MM.1S (cell line): ENCODE results near the gene WDPCP.

Source experiments
- DNase-seq: peaks from one replicate; pipeline ENCODE4 v3.0.0-alpha.2; 2015
- H2AFZ ChIP-seq: fragments of 300-600 bp; sonication (generic); 2 replicates; pipeline ENCODE4 v1.6.0; 2016; ENCODE audit warnings: antibody characterized with exemption, low read length
- H3F3A ChIP-seq: fragments of 300-600 bp; sonication (generic); 2 replicates; pipeline ENCODE4 v1.6.1; 2016; ENCODE audit warnings: mild to moderate bottlenecking, antibody characterized with exemption, low read length, moderate library complexity, mixed read lengths; ENCODE audit not compliant: insufficient read depth
- H3K27ac ChIP-seq: fragments of 300-600 bp; sonication (generic); 2 replicates; pipeline ENCODE4 v1.5.1; 2016; ENCODE audit warnings: mild to moderate bottlenecking, low read length
- H3K27me3 ChIP-seq: fragments of 300-600 bp; sonication (generic); replicated peaks from 2 replicates; pipeline ENCODE4 v1.6.0; 2016; ENCODE audit warnings: low read length; ENCODE audit not compliant: insufficient read depth
- H3K36me3 ChIP-seq: fragments of 300-600 bp; sonication (generic); replicated peaks from 2 replicates; pipeline ENCODE4 v1.6.1; 2016; ENCODE audit warnings: mild to moderate bottlenecking, low read length, mixed read lengths; ENCODE audit not compliant: insufficient read depth
- H3K4me1 ChIP-seq: fragments of 300-600 bp; sonication (generic); 2 replicates; pipeline ENCODE4 v1.6.1; 2016; ENCODE audit warnings: low read length, mixed read lengths
- H3K4me2 ChIP-seq: fragments of 300-600 bp; sonication (generic); 2 replicates; pipeline ENCODE4 v1.6.0; 2016; ENCODE audit warnings: low read depth, low read length
- H3K4me3 ChIP-seq: fragments of 300-600 bp; sonication (generic); 2 replicates; pipeline ENCODE4 v1.5.1; 2016; ENCODE audit warnings: low read length, mixed read lengths
- H3K79me2 ChIP-seq: fragments of 300-600 bp; sonication (generic); 2 replicates; pipeline ENCODE4 v1.6.1; 2016; ENCODE audit warnings: mixed run types, low read length, mixed read lengths
- H3K9ac ChIP-seq: fragments of 300-600 bp; sonication (generic); 2 replicates; pipeline ENCODE4 v1.6.1; 2016; ENCODE audit warnings: low read length, mixed read lengths
- H3K9me2 ChIP-seq: fragments of 300-600 bp; sonication (generic); replicated peaks from 2 replicates; pipeline ENCODE4 v1.6.1; 2016; ENCODE audit warnings: mild to moderate bottlenecking, low read length, mixed read lengths; ENCODE audit not compliant: insufficient read depth
- H3K9me3 ChIP-seq: fragments of 300-600 bp; sonication (generic); replicated peaks from 2 replicates; pipeline ENCODE4 v1.6.1; 2016; ENCODE audit warnings: mild to moderate bottlenecking, low read length, mixed read lengths; ENCODE audit not compliant: insufficient read depth
- H4K20me1 ChIP-seq: fragments of 300-600 bp; sonication (generic); 2 replicates; pipeline ENCODE4 v1.6.1; 2016; ENCODE audit warnings: mild to moderate bottlenecking, low read length, moderate library complexity, mixed read lengths; ENCODE audit not compliant: insufficient read depth
- CTCF ChIP-seq: fragments of 300-600 bp; sonication (generic); IDR thresholded peaks from 2 replicates; pipeline ENCODE4 v1.5.1; 2016; ENCODE audit warnings: antibody characterized with exemption, low read length, mixed read lengths
- EZH2 ChIP-seq: fragments of 300-600 bp; sonication (generic); optimal IDR thresholded peaks from 2 replicates; pipeline ENCODE3; 2017; ENCODE audit warnings: low read depth, mild to moderate bottlenecking, antibody characterized with exemption, low read length, mixed read lengths
- EZH2phosphoT487 ChIP-seq: fragments of 300-600 bp; sonication (generic); IDR thresholded peaks from 2 replicates; pipeline ENCODE4 v1.6.1; 2018; ENCODE audit warnings: antibody characterized with exemption, low read length

Gene WDPCP

DNA sequence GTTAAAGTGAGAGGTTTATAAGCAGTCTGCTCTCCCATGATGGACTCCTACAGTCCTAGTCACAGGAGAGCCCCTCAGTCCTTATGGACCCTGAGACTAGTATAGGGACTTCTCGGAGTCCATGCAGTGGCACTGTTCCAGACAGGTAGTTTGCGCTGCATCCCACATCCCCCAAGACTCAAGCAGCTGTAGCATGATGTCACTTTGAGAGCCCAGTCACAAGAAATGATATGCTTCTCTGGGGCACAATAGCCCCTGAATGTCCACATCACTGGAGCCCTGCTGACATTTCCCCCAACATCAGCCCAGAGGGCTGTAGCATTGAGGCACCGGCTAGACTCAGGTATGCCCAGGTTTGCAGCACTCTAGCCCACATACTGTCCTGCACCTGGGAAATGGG lies 317.6 kb downstream of the WDPCP start:
- no peak for TF ChIP-seq EZH2phosphoT487
- no peak for TF ChIP-seq EZH2
- no peak for TF ChIP-seq CTCF
- H3K9ac ChIP-seq, result no peak overlapping the region

GRCh38 chr2:63268946-63269345 lies 319.3 kb downstream of the WDPCP start:
- Histone ChIP-seq H3K9ac (no peak overlapping the region), H3K4me2 (no peak overlapping the region), H3K27ac (no peak overlapping the region), H3K9me2 (no peaks in the 10 kb centered on the region), H3K79me2 (no peaks in the 10 kb centered on the region), H3F3A (no peaks in the 10 kb centered on the region), H3K9me3 (no peaks in the 10 kb centered on the region), H3K36me3 (no peaks in the 10 kb centered on the region), H3K27me3 (no peaks in the 10 kb centered on the region), H3K4me3 (no peak overlapping the region), H3K4me1 (no peaks in the 10 kb centered on the region), H2AFZ (no peak overlapping the region), H4K20me1 (no peaks in the 10 kb centered on the region)
- TF ChIP-seq CTCF (no peak), EZH2 (no peak), EZH2phosphoT487 (no peak)
- DNase-seq, result no peak

More for the DNA sequence above, 317.6 kb downstream of the WDPCP start:
- H4K20me1 ChIP-seq, result no peaks in the 10 kb centered on the region
- no peak overlapping the region for H3K4me3 ChIP-seq
- H3K9me2 ChIP-seq, result no peaks in the 10 kb centered on the region
- no peak overlapping the region for H3K4me2 ChIP-seq
- DNase-seq, result no peak
- no peaks in the 10 kb centered on the region for H3K9me3 ChIP-seq
- H3K27ac ChIP-seq, result no peak overlapping the region
- no peak overlapping the region for H2AFZ ChIP-seq
- no peaks in the 10 kb centered on the region for H3F3A ChIP-seq
- H3K36me3 ChIP-seq, result no peaks in the 10 kb centered on the region
- H3K4me1 ChIP-seq, result no peaks in the 10 kb centered on the region
- no peaks in the 10 kb centered on the region for H3K79me2 ChIP-seq
- no peaks in the 10 kb centered on the region for H3K27me3 ChIP-seq

DNA sequence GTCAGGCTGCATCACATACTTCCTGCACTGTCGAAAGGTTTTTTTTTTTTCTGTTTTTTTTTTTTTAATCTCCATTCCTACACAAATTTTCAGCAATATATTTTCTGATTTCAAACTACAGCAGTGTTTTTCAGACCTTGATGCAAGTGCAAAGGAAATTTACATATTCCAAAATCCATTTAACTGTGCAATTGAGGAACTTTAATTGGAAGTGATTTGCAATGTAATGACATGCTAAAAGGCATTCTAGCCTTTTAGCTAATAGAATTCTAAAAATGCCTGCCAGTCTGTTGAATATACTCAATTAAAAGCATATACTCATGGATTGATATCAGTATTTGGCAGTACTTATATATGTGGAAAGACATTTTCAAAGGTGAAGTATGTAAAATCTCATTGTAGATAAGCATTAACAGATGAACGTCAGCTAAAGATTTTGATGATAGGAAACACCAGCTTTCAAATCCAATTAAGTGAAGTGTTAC lies 327.1 kb downstream of the WDPCP start:
- no peaks in the 10 kb centered on the region for H3K4me1 ChIP-seq
- no peaks in the 10 kb centered on the region for H3F3A ChIP-seq
- H3K79me2 ChIP-seq, result no peaks in the 10 kb centered on the region
- no peaks in the 10 kb centered on the region for H4K20me1 ChIP-seq
- TF ChIP-seq CTCF (no peak), EZH2 (no peak), EZH2phosphoT487 (no peak)
- H3K9me3 ChIP-seq, result no peaks in the 10 kb centered on the region
- H2AFZ ChIP-seq, result no peak overlapping the region
- no peak overlapping the region for H3K9ac ChIP-seq
- H3K4me2 ChIP-seq, result no peak overlapping the region
- H3K4me3 ChIP-seq, result no peak overlapping the region
- no peaks in the 10 kb centered on the region for H3K27me3 ChIP-seq
- H3K27ac ChIP-seq, result no peak overlapping the region
- H3K9me2 ChIP-seq, result no peaks in the 10 kb centered on the region
- no peaks in the 10 kb centered on the region for H3K36me3 ChIP-seq
- DNase-seq, result no peak
